Activated CD8-positive, alpha-beta T cell treated with anti-CD3 and anti-CD28 coated beads, Interleukin-2, amount 10 ng/mL, durations not matched to agents 7 days and 5 days (primary cell): Measurements from ENCODE around the gene DDX5. TPM values are rescaled to one million over a fixed set of nuclear protein-coding genes. Genes with fewer than 3 reads are reported as not detected.

Experiments
- ATAC-seq: fragments of 150-1000 bp; cut with Tn5 transposase; one replicate; pipeline ENCODE4 v1.10.0; 2021; ENCODE audit warnings: moderate library complexity
- CTCF ChIA-PET: fragments of 350-600 bp; sonication (Branson Sonifier 250); formaldehyde crosslinking; loops from one replicate; lab custom pipeline; 2021; ENCODE audit warnings: antibody characterized with exemption; lab: Charles Lee
- POLR2A ChIA-PET: fragments of 350-600 bp; sonication (Branson Sonifier 250); formaldehyde crosslinking; loops from one replicate; lab custom pipeline; 2021; ENCODE audit warnings: antibody characterized with exemption; lab: Charles Lee
- DNase-seq: peaks from one replicate; pipeline ENCODE4 v3.0.0-alpha.2; 2020
- H3K27ac Mint-ChIP-seq: one replicate; pipeline ENCODE4 v1.8.0; 2021; ENCODE audit warnings: mild to moderate bottlenecking, mixed read lengths
- H3K27me3 Mint-ChIP-seq: one replicate; pipeline ENCODE4 v1.8.0; 2021; ENCODE audit warnings: low read depth, mixed read lengths
- H3K36me3 Mint-ChIP-seq: one replicate; pipeline ENCODE4 v1.8.0; 2021; ENCODE audit warnings: low read depth, mixed read lengths
- H3K4me1 Mint-ChIP-seq: one replicate; pipeline ENCODE4 v1.8.0; 2021; ENCODE audit warnings: low read depth, mixed read lengths
- H3K4me3 Mint-ChIP-seq: one replicate; pipeline ENCODE4 v1.8.0; 2021; ENCODE audit warnings: mild to moderate bottlenecking, mixed read lengths
- H3K9me3 Mint-ChIP-seq: one replicate; pipeline ENCODE4 v1.8.0; 2022; ENCODE audit warnings: mixed read lengths; ENCODE audit not compliant: insufficient read depth
- total RNA-seq, 2 experiments: library from RNA; stranded (reverse); gene quantifications; one replicate each; pipeline ENCODE4 v1.2.3, GENCODE V29; 2021

The DDX5 gene
- total RNA-seq, 2 experiments from 2014 or later, result 853 to 855 TPM

GRCh38 chr17:64509179-64509578 lies 3.1 kb upstream of the DDX5 start:
- ATAC-seq, result no peak
- Mint-ChIP-seq H3K27me3 (no peaks in the 10 kb centered on the region), H3K4me3 (no peak overlapping the region), H3K9me3 (no peaks in the 10 kb centered on the region), H3K4me1 (peaks cover 27% of the 10 kb centered on the region), H3K27ac (no peak overlapping the region), H3K36me3 (peaks cover 59% of the 10 kb centered on the region)
- ChIA-PET CTCF (interaction anchor here (2.1 kb wide), 1 partner anchor 140 kb away, joined by 8 read pairs; no protein-coding TSS in a partner anchor), POLR2A (no interaction called here)
- no peak for DNase-seq

DNA sequence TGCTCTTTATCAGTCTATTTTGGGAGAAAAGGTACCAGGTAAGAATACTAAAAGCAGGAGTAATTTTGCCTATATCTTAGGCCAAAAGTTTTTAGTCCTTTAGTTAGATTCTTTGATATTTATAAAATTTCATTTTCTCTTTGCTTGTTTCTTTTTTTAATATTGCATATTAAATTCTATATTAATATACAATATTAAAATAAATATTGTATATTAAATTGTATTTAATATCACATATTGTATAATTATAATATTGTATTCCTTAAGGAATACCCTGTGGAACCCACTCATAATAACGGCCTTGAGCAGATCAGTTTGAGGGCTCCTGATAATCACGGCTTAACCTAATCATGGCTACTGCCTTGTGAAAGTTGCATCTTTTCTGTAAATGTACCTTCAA lies 2.6 kb upstream of the DDX5 start:
- no peak overlapping the region for H3K27ac Mint-ChIP-seq
- peak overlapping the region; percentile 99 for H3K4me3 Mint-ChIP-seq
- no peaks in the 10 kb centered on the region for H3K9me3 Mint-ChIP-seq
- ATAC-seq, result no peak
- no peaks in the 10 kb centered on the region for H3K27me3 Mint-ChIP-seq
- CTCF ChIA-PET, result no interaction called here
- H3K4me1 Mint-ChIP-seq, result peaks cover 32% of the 10 kb centered on the region
- no peak for DNase-seq
- peaks cover 59% of the 10 kb centered on the region for H3K36me3 Mint-ChIP-seq
- POLR2A ChIA-PET, result no interaction called here

GRCh38 chr17:64507413-64507782 lies 1.3 kb upstream of the DDX5 start:
- CTCF ChIA-PET, result interaction anchor here (0.7 to 7.3 kb wide), 16 partner anchors 8 to 230 kb away, joined by 3 to 88 read pairs (median 3); partner anchors contain the start of gene POLG2
- H3K9me3 Mint-ChIP-seq, result no peaks in the 10 kb centered on the region
- H3K4me1 Mint-ChIP-seq, result peaks cover 42% of the 10 kb centered on the region
- peak overlapping the region; percentile 100 for H3K27ac Mint-ChIP-seq
- ATAC-seq (peak; percentile 32), DNase-seq (peak; percentile 63)
- H3K27me3 Mint-ChIP-seq, result no peaks in the 10 kb centered on the region
- H3K36me3 Mint-ChIP-seq, result peaks cover 59% of the 10 kb centered on the region
- POLR2A ChIA-PET, result interaction anchor here (0.6 to 4.2 kb wide), 23 partner anchors 8 to 727 kb away, joined by 3 to 151 read pairs (median 4); partner anchors contain the start of genes LRRC37A3, POLG2 and SMURF2
- peak overlapping the region; percentile 99 for H3K4me3 Mint-ChIP-seq

DNA sequence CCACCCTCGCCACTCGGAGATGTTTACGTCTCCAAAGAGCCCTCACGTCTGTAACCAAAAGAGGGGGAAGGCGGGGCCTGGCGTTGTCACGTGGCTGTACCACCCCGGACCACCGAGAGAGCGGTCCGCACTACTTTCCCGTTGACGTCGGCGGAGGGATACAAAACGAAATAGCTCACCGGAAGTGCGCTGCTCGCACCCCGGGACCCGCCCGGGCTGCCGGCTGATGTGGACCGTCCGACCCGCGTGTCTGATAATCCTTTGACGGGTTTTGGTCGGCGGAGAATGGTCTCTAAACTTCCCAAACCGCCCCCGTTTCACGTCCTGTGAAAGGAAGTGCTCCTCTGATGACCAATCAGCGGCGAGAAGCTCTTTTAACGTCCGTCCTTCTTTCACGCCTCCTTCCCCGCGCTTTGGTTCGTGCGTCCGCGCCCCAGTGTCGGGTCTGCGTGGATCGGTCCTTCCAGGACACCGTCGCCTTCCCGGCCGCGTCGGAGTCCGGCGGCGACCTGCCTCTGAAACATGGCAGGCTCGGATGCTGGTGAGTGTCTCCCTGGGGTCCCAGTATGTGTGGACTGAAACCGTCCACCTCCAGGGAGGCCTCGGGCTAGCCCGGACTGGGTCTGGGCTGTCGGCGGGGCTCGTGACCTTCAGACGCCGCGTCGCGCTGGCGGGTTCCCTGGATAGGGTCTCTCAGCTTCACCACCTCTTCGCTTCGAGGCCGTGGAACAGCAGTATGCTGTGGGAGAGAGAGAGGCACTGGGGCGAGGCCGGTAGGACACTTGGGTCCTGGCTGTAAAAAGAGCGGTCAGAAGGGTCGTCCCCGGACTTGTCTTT lies 705 bp upstream of the DDX5 start, which contains the start of gene CEP95:
CEP95 (plus strand) TSS at position 402 of the 837 bp plus-strand sequence; CDS start at position 523, 121 bp downstream.
- no peaks in the 10 kb centered on the region for H3K9me3 Mint-ChIP-seq
- peak within 1 kb of the TSS; percentile 99 for H3K4me3 Mint-ChIP-seq
- peak within 1 kb of the TSS; percentile 100 for H3K27ac Mint-ChIP-seq
- ChIA-PET POLR2A (interaction anchor here (0.6 to 4.2 kb wide), 40 partner anchors 9 to 726 kb away, joined by 3 to 151 read pairs (median 4); partner anchors contain the start of genes LRRC37A3, POLG2, SMURF2 and TEX2), CTCF (interaction anchor here (0.6 to 7.3 kb wide), 12 partner anchors 9 to 233 kb away, joined by 3 to 88 read pairs (median 6); partner anchors contain the start of gene POLG2)
- DNase-seq (peak; percentile 98), ATAC-seq (peak; percentile 64)
- peaks cover 61% of the 10 kb centered on the region for H3K36me3 Mint-ChIP-seq
- H3K27me3 Mint-ChIP-seq, result no peaks in the 10 kb centered on the region
- peaks cover 45% of the 10 kb centered on the region for H3K4me1 Mint-ChIP-seq

DNA sequence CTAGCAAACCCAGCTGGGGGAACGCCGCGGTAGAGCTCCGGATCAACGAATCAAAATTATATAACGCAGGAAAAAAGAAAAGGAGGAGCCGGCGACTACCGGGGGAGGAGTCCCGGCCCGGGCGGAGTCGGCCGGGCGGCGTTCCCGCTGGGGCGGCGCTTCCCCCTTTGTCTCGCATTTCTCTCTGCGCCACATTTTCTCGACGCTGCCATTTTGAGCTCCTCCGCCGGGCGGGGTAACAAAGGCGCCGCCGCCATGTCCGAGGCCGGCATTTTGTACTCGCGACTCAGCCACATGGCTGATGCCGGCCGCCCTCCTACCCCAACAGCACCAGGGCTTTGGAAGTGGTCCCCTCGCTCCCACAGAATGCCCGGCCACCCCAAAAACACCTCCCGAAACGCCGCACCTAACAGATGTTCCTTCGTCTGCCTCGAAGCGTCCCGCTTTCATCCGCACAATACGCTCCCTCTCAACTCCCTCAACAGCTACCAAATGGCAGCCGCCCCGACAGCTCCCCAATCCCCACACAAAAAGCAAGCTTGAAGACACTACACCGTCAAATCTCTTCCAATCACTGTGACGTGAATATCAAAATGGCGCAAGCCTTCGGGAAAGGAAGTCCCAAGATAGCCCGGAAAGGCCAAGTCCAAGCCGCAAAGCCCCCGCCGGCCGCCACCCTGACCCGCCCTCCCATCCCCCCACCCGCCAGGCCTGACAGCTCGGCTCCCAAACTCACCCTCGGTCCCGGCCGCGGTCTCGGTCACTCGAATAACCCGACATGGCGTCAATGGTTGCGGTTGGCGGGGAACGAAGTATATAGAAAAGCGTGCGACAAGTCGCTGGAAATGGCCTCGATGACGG lies 519 bp downstream of the DDX5 start:
- DNase-seq (peak; percentile 93), ATAC-seq (peak; percentile 49)
- H3K9me3 Mint-ChIP-seq, result no peaks in the 10 kb centered on the region
- H3K27ac Mint-ChIP-seq, result peak overlapping the region; percentile 100
- CTCF ChIA-PET, result interaction anchor here (2.8 to 7.3 kb wide), 4 partner anchors 9 to 94 kb away, joined by 13 to 88 read pairs (median 68); partner anchors contain the start of gene POLG2
- H3K36me3 Mint-ChIP-seq, result peaks cover 64% of the 10 kb centered on the region
- H3K4me1 Mint-ChIP-seq, result peaks cover 56% of the 10 kb centered on the region
- H3K27me3 Mint-ChIP-seq, result no peaks in the 10 kb centered on the region
- peak overlapping the region; percentile 99 for H3K4me3 Mint-ChIP-seq
- POLR2A ChIA-PET, result interaction anchor here (0.6 to 4.2 kb wide), 34 partner anchors 8 to 480 kb away, joined by 3 to 151 read pairs (median 4); partner anchors contain the start of genes PECAM1, POLG2 and SMURF2

GRCh38 chr17:64504769-64505339 lies 1.2 kb downstream of the DDX5 start:
- H3K4me1 Mint-ChIP-seq, result peaks cover 63% of the 10 kb centered on the region
- ChIA-PET CTCF (interaction anchor here (1.1 to 7.3 kb wide), 5 partner anchors 8 to 112 kb away, joined by 3 to 88 read pairs (median 59); partner anchors contain the start of gene POLG2), POLR2A (interaction anchor here (0.6 to 4.2 kb wide), 27 partner anchors 7 to 481 kb away, joined by 3 to 151 read pairs (median 4); partner anchors contain the start of genes PECAM1, POLG2 and SMURF2)
- peak overlapping the region; percentile 99 for H3K4me3 Mint-ChIP-seq
- ATAC-seq, result no peak
- H3K27ac Mint-ChIP-seq, result peak overlapping the region; percentile 100
- H3K9me3 Mint-ChIP-seq, result no peaks in the 10 kb centered on the region
- no peak for DNase-seq
- H3K27me3 Mint-ChIP-seq, result no peaks in the 10 kb centered on the region
- peaks cover 67% of the 10 kb centered on the region for H3K36me3 Mint-ChIP-seq

DNA sequence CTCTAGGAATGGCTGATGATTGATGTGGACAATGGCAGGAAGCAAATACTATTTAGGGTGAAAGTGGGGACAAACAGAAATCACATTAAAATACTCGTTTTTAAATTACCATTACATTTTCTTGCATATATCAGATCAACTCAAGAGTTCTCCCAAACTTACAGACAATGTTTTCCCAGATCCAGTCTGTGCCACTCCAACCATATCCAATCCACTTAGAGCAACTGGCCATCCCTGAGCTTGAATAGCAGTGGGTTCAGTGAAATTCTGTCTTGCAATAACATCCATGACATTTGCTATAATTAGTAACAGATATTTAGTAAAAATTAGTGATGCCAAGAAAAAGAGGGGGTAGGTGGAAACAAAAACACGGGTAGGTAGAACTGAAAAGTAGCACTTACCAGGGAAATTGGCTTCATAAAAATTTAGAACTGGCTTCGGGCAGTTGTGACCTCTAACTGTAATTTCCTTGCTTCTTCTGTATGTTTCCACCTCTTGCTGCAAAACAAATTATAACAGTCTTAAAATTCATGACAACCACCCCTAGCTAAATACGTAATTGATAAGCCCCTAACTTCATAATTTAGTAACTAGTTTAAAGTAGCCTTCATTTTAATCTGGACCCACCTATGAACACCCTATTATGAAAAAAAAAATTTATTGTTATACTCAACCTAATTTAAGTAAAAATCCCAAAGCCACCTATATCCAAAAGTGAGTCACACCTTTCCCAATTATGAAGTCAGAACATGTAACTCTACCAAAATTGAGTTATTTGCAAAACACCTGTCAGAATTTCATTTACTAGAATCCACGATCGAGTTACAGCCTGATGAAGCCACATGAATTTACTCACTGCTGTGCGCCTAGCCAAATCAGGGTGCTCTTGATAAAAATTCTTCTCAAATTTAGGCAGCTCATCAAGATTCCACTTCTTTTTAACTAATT lies 2.0 kb downstream of the DDX5 start:
- Mint-ChIP-seq H3K4me3 (peak overlapping the region; percentile 99), H3K27ac (peak overlapping the region; percentile 100), H3K4me1 (peaks cover 68% of the 10 kb centered on the region), H3K9me3 (no peaks in the 10 kb centered on the region), H3K27me3 (no peaks in the 10 kb centered on the region), H3K36me3 (peaks cover 71% of the 10 kb centered on the region)
- DNase-seq (no peak), ATAC-seq (no peak)
- ChIA-PET POLR2A (interaction anchor here (1.1 to 4.2 kb wide), 9 partner anchors 6 to 158 kb away, joined by 3 to 151 read pairs (median 18); partner anchors contain the start of genes POLG2 and SMURF2), CTCF (interaction anchor here (1.1 to 7.3 kb wide), 4 partner anchors 7 to 112 kb away, joined by 3 to 88 read pairs (median 68); partner anchors contain the start of gene POLG2)

DNA sequence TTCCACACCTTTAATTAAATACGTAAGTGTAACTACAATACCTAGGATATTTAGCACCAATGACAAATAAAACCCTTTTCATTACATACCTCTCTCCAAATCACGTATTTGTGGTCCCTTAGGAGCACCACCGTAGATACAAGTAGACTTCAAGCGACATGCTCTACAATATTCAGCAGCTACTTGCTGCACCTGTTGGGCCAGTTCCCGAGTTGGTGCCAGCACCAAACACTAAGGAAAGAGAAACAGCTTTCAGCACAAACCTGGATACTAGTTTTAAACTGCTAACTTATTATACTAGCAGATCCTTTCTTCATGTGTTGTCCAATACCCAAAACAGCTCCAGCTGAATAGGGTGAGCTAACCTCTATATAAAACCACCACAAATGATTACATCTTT lies 2.7 kb downstream of the DDX5 start:
- peaks cover 69% of the 10 kb centered on the region for H3K4me1 Mint-ChIP-seq
- H3K36me3 Mint-ChIP-seq, result peaks cover 75% of the 10 kb centered on the region
- ChIA-PET CTCF (interaction anchor here (1.1 to 7.3 kb wide), 4 partner anchors 12 to 146 kb away, joined by 3 to 88 read pairs (median 42); no protein-coding TSS in a partner anchor), POLR2A (interaction anchor here (1.2 kb wide), 1 partner anchor 153 kb away, joined by 3 read pairs; no protein-coding TSS in a partner anchor)
- no peaks in the 10 kb centered on the region for H3K27me3 Mint-ChIP-seq
- peak overlapping the region; percentile 62 for H3K27ac Mint-ChIP-seq
- H3K4me3 Mint-ChIP-seq, result no peak overlapping the region
- ATAC-seq (no peak), DNase-seq (no peak)
- no peaks in the 10 kb centered on the region for H3K9me3 Mint-ChIP-seq

- Mint-ChIP-seq H3K4me1 (peaks cover 72% of the 10 kb centered on the region), H3K4me3 (no peak overlapping the region), H3K36me3 (peaks cover 80% of the 10 kb centered on the region), H3K27me3 (no peaks in the 10 kb centered on the region), H3K27ac (no peak overlapping the region), H3K9me3 (no peaks in the 10 kb centered on the region)
- no peak for ATAC-seq
- ChIA-PET POLR2A (interaction anchor here (0.6 to 1.5 kb wide), 3 partner anchors 11 to 206 kb away, joined by 3 to 9 read pairs (median 3); no protein-coding TSS in a partner anchor), CTCF (interaction anchor here (1.6 to 7.3 kb wide), 3 partner anchors 11 to 146 kb away, joined by 7 to 88 read pairs (median 76); no protein-coding TSS in a partner anchor)
- DNase-seq, result no peak
Measured at GRCh38 chr17:64502809-64503208, 3.3 kb downstream of the DDX5 start.
